Measurements from ENCODE around the gene COL4A2. TPM values are rescaled to one million over a fixed set of nuclear protein-coding genes. Genes with fewer than 3 reads are reported as not detected.
A peak's percentile ranks its signal among the peaks of the same experiment; 100 is the strongest.
"Not testable (repeated sequence)": the region's sequence is repeated elsewhere in the genome, so short reads cannot be mapped to it uniquely, and the experiment has no call there.

COL4A2 gene
- total RNA-seq, 1 donor from 2014 or later: 159 TPM

DNA sequence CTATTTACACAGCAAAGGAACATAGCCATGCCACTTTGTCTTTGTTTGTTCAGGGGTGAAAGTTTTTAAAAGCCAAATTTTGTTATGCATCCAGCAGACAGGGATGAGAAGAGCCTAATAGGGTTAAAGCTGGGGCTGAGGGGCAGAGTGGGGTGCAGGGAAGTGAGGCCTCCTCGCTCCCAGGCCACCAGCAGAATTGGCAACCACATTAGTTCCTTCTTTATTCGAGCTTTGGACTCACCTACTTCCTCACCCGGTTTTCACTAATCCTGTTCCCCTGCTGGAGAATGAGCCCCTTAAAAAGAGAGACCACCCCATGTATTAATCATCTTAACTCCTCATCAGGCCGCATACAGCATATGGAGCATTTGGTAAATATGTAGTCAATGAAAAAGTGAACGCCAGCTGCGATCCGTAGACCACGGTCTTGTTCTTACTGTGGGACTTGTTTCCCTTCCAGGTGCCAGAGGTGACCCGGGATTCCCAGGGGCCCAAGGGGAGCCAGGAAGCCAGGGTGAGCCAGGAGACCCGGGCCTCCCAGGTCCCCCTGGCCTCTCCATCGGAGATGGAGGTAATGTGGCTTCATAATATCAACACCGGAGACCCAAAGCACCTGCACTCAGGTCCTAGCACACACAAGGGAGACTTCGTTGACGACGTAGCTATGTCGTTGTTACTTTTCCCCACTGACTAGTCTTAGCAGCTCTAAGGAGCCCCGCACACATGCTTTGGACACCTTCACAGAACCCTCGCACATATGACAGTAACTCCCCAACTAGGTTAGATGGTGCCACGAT is 142.3 kb downstream of the COL4A2 start:
- Mint-ChIP-seq H3K27me3 (ENCODE audit: low read depth) (no peaks in the 10 kb centered on the region), H3K4me3 (no peak overlapping the region), H3K36me3 (ENCODE audit: low read depth) (peaks cover 12% of the 10 kb centered on the region), H3K9me3 (no peaks in the 10 kb centered on the region), H3K27ac (ENCODE audit: unreplicated experiment) (peak overlapping the region; percentile 83), H3K4me1 (peaks cover 12% of the 10 kb centered on the region)
- no peak for DNase-seq (ENCODE audit: low read depth, low spot score)
- no peak for TF ChIP-seq CTCF (conservative IDR thresholded peaks at IDR 0.05)

GRCh38 chr13:110450016-110450900 is 143.2 kb downstream of the COL4A2 start:
- Mint-ChIP-seq H3K4me3 (no peak overlapping the region), H3K4me1 (peaks cover 20% of the 10 kb centered on the region), H3K9me3 (no peaks in the 10 kb centered on the region), H3K36me3 (ENCODE audit: low read depth) (peaks cover 12% of the 10 kb centered on the region), H3K27me3 (ENCODE audit: low read depth) (no peaks in the 10 kb centered on the region), H3K27ac (ENCODE audit: unreplicated experiment) (peak overlapping the region; percentile 83)
- no peak for TF ChIP-seq CTCF (conservative IDR thresholded peaks at IDR 0.05)
- DNase-seq (ENCODE audit: low read depth, low spot score): no peak

DNA sequence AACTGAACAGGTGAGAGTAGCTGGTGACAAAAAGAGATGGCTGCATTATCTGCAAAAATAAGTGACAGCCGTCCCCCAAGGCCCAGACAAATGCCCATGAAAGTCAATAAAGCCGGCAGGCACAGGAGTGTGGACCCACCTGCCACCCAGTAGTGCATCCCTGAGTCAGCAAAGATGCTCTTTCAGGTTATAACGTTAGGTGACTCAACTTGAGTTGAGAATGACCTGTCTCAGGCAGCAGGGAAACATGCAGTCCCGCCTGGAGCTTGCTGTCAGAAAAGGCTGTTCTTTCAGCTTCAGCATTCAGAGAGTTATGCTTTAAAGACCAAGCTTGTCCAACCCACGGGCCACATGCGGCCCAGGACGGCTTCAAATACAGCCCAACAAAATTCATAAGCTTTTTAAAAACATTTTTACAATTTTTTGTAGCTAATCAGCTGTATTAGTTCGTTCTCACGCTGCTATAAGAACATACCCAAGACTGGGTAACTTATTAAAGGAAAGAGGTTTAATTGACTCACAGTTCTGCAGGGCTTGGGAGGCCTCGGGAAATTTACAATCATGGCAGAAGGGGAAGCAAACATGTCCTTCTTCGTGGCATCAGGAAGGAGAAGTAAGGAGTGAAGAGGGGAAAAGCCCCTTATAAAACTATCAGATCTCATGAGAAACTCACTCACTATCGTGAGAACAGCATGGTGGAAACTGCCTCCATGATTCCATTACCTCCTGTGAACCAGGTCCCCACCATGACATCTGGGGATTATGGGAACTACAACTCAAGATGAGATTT is 144.1 kb downstream of the COL4A2 start:
- no peak for TF ChIP-seq CTCF (conservative IDR thresholded peaks at IDR 0.05)
- no peak overlapping the region for H3K4me3 Mint-ChIP-seq
- peaks cover 28% of the 10 kb centered on the region for H3K4me1 Mint-ChIP-seq
- no peaks in the 10 kb centered on the region for H3K27me3 Mint-ChIP-seq (ENCODE audit: low read depth)
- no peak for DNase-seq (ENCODE audit: low read depth, low spot score)
- no peak overlapping the region for H3K27ac Mint-ChIP-seq (ENCODE audit: unreplicated experiment)
- H3K9me3 Mint-ChIP-seq: no peaks in the 10 kb centered on the region
- peaks cover 12% of the 10 kb centered on the region for H3K36me3 Mint-ChIP-seq (ENCODE audit: low read depth)

- peaks cover 29% of the 10 kb centered on the region for H3K4me1 Mint-ChIP-seq
- not testable (repeated sequence) for H3K9me3 Mint-ChIP-seq; H3K27ac Mint-ChIP-seq (ENCODE audit: unreplicated experiment); H3K27me3 Mint-ChIP-seq (ENCODE audit: low read depth); H3K4me3 Mint-ChIP-seq; DNase-seq (ENCODE audit: low read depth, low spot score); H3K36me3 Mint-ChIP-seq (ENCODE audit: low read depth)
Observed at GRCh38 chr13:110453091-110453490, 146.0 kb downstream of the COL4A2 start.

GRCh38 chr13:110453797-110454196 is 146.7 kb downstream of the COL4A2 start:
- peaks cover 29% of the 10 kb centered on the region for H3K4me1 Mint-ChIP-seq
- H3K27ac Mint-ChIP-seq (ENCODE audit: unreplicated experiment): no peak overlapping the region
- H3K27me3 Mint-ChIP-seq (ENCODE audit: low read depth): no peaks in the 10 kb centered on the region
- H3K4me3 Mint-ChIP-seq: no peak overlapping the region
- H3K9me3 Mint-ChIP-seq: no peaks in the 10 kb centered on the region
- TF ChIP-seq CTCF (conservative IDR thresholded peaks at IDR 0.05): no peak
- DNase-seq (ENCODE audit: low read depth, low spot score): no peak
- peaks cover 5% of the 10 kb centered on the region for H3K36me3 Mint-ChIP-seq (ENCODE audit: low read depth)

All from neural crest cell (in vitro differentiated cells).